GM10266 (cell line): ENCODE measurements around the gene GEN1.

Source experiments
- DNase-seq: peaks from one replicate; pipeline ENCODE4 v3.0.0; 2012; ENCODE audit errors: extremely low spot score
- CTCF ChIP-seq: IDR thresholded peaks from 2 replicates; pipeline ENCODE4 v1.5.1; 2012; ENCODE audit warnings: mild to moderate bottlenecking, low read depth; ENCODE audit not compliant: control insufficient read depth, insufficient read depth; ENCODE audit errors: missing control alignments

The GEN1 gene

GRCh38 chr2:17752892-17753802 is 791 bp upstream of the GEN1 start:
- TF ChIP-seq CTCF: no peak
- peak; percentile 48 for DNase-seq

GRCh38 chr2:17754773-17755425 is 961 bp downstream of the GEN1 start:
- DNase-seq: no peak
- no peak for TF ChIP-seq CTCF

GRCh38 chr2:17756668-17757067 is 2.7 kb downstream of the GEN1 start:
- no peak for DNase-seq
- no peak for TF ChIP-seq CTCF

- no peak for DNase-seq
- TF ChIP-seq CTCF: peak; percentile 10
These were observed 3.4 kb downstream of the GEN1 start for GRCh38 chr2:17757321-17757720.

- TF ChIP-seq CTCF: no peak
- DNase-seq: no peak
These were observed 4.2 kb downstream of the GEN1 start for GRCh38 chr2:17758118-17758517.

- DNase-seq: no peak
- TF ChIP-seq CTCF: no peak
These were observed 5.9 kb downstream of the GEN1 start for GRCh38 chr2:17759805-17760204.

GRCh38 chr2:17762451-17762850 is 8.5 kb downstream of the GEN1 start:
- no peak for DNase-seq
- no peak for TF ChIP-seq CTCF
